A549 (cell line): ENCODE results near the gene MAP3K9. TPM values are rescaled to one million over a fixed set of nuclear protein-coding genes. Genes with fewer than 3 reads are reported as not detected.

Source experiments
- ATAC-seq, 2 experiments: fragments of 200-7000 bp in 1 of 2; fragments of >200 bp in 1 of 2; cut with Nextera tagmentation in 1 of 2; cut with Tn5 transposase in 1 of 2; 3 replicates each; pipeline versions ENCODE4 v1.8.0 to v1.9.1; 2018 to 2020; ENCODE audit warnings: mild to moderate bottlenecking in 1 of 2, moderate library complexity in 1 of 2
- CTCF ChIA-PET: fragments of 300-600 bp; sonication (Branson Sonifier 250); formaldehyde crosslinking; extraction: SDS; loops from one replicate; lab custom pipeline; 2021; ENCODE audit warnings: antibody characterized with exemption, inconsistent platforms; lab: Yijun Ruan, JAX
- POLR2A ChIA-PET: fragments of 350-600 bp; formaldehyde crosslinking; extraction: SDS; loops from one replicate; lab custom pipeline; 2021; ENCODE audit warnings: antibody characterized with exemption, inconsistent platforms; lab: Yijun Ruan, JAX
- DNase-seq, 2 experiments: peaks; one replicate each; pipeline versions ENCODE4 v3.0.0 to v3.0.0-alpha.2; 2011 to 2016; ENCODE audit warnings: low read depth in 1 of 2, low spot score in 1 of 2
- FAIRE-seq: peaks from 2 replicates; lab custom pipeline; 2011; peaks lifted over from hg19 to GRCh38; lab: Jason Lieb, UNC
- H3K27ac ChIP-seq, 2 experiments: fragments of >200 bp; sonication (Bioruptor Twin); formaldehyde crosslinking; 3 replicates each; pipeline ENCODE4 v1.5.1; 2016 to 2017
- H3K4me1 ChIP-seq: fragments of >200 bp; sonication (Bioruptor Twin); formaldehyde crosslinking; 3 replicates; pipeline ENCODE4 v1.6.1; 2016
- H3K4me2 ChIP-seq: fragments of >200 bp; sonication (Bioruptor Twin); formaldehyde crosslinking; 3 replicates; pipeline ENCODE4 v1.6.1; 2016
- H3K4me3 ChIP-seq: fragments of >200 bp; sonication (Bioruptor Twin); formaldehyde crosslinking; 3 replicates; pipeline ENCODE4 v1.5.1; 2016
- H3K9me3 ChIP-seq: fragments of >200 bp; sonication (Bioruptor Twin); formaldehyde crosslinking; 3 replicates; pipeline ENCODE4 v1.6.1; 2016
- CBX8 ChIP-seq: fragments of 200-600 bp; sonication (generic); IDR thresholded peaks from 2 replicates; pipeline ENCODE4 v1.6.1; 2016
- CEBPB ChIP-seq, 2 experiments: fragments of >200 bp in 1 of 2; sonication (Bioruptor Twin) in 1 of 2; formaldehyde crosslinking in 1 of 2; IDR thresholded peaks; 2 replicates each; pipeline ENCODE4 v1.6.1; 2012 to 2016
- EHMT2 ChIP-seq: fragments of 200-600 bp; sonication (generic); IDR thresholded peaks from 2 replicates; pipeline ENCODE4 v1.6.1; 2016; ENCODE audit warnings: antibody characterized with exemption, low read depth, mild to moderate bottlenecking, moderate library complexity
- ELK1 ChIP-seq: fragments of 150-350 bp; IDR thresholded peaks from 2 replicates; pipeline ENCODE4 v1.6.1; 2014; ENCODE audit warnings: low read depth, mild to moderate bottlenecking, low read length
- ESRRA ChIP-seq: fragments of 150-350 bp; IDR thresholded peaks from 2 replicates; pipeline ENCODE4 v1.6.1; 2014; ENCODE audit warnings: mild to moderate bottlenecking, low read length, borderline replicate concordance
- FOSB ChIP-seq: fragments of 250-450 bp; sonication (Bioruptor Pico); IDR thresholded peaks from 2 replicates; pipeline ENCODE4 v1.5.0; 2020; ENCODE audit warnings: mild to moderate bottlenecking, moderate library complexity
- FOXS1 ChIP-seq: fragments of 250-450 bp; sonication (Bioruptor Pico); IDR thresholded peaks from 2 replicates; pipeline ENCODE4 v1.5.0; 2020; ENCODE audit warnings: mild to moderate bottlenecking, moderate library complexity
- GATA3 ChIP-seq: IDR thresholded peaks from 2 replicates; pipeline ENCODE4 v1.6.1; 2012; ENCODE audit warnings: borderline replicate concordance
- HEYL ChIP-seq: fragments of 250-450 bp; sonication (Bioruptor Pico); IDR thresholded peaks from 2 replicates; pipeline ENCODE4 v1.8.0; 2021; ENCODE audit warnings: mild to moderate bottlenecking, moderate library complexity
- HOXA7 ChIP-seq: fragments of 250-450 bp; sonication (Bioruptor Pico); IDR thresholded peaks from 2 replicates; pipeline ENCODE4 v1.5.0; 2020; ENCODE audit warnings: mild to moderate bottlenecking, moderate library complexity
- HOXB13 ChIP-seq: fragments of 250-450 bp; sonication (Bioruptor Pico); IDR thresholded peaks from 2 replicates; pipeline ENCODE4 v1.5.0; 2020; ENCODE audit warnings: low read depth, mild to moderate bottlenecking, moderate library complexity
- JUN ChIP-seq, 2 experiments: fragments of >200 bp; sonication (Bioruptor Twin); formaldehyde crosslinking; IDR thresholded peaks; 2 replicates in 1 of 2; 3 replicates in 1 of 2; pipeline ENCODE4 v1.6.1; 2016 to 2017
- JUNB ChIP-seq: fragments of >200 bp; sonication (Bioruptor Twin); formaldehyde crosslinking; IDR thresholded peaks from 2 replicates; pipeline ENCODE4 v1.6.1; 2016
- KDM1A ChIP-seq: fragments of 200-600 bp; sonication (generic); IDR thresholded peaks from 2 replicates; pipeline ENCODE4 v1.6.1; 2016; ENCODE audit warnings: low read depth, mild to moderate bottlenecking
- MAX ChIP-seq: IDR thresholded peaks from 2 replicates; pipeline ENCODE4 v1.6.1; 2012
- NFE2L2 ChIP-seq: fragments of 150-350 bp; conservative IDR thresholded peaks from 2 replicates; pipeline ENCODE4 v1.6.1; 2014; ENCODE audit warnings: low read length
- PBX3 ChIP-seq: IDR thresholded peaks from 2 replicates; pipeline ENCODE4 v1.6.1; 2012
- POLR2A ChIP-seq: IDR thresholded peaks from 2 replicates; pipeline ENCODE4 v1.6.1; 2012; ENCODE audit warnings: mild to moderate bottlenecking, low read length
- RAD21 ChIP-seq, 2 experiments: fragments of >200 bp in 1 of 2; sonication (Bioruptor Twin) in 1 of 2; formaldehyde crosslinking in 1 of 2; IDR thresholded peaks in 1 of 2; conservative IDR thresholded peaks in 1 of 2; 2 replicates in 1 of 2; 3 replicates in 1 of 2; pipeline ENCODE4 v1.6.1; 2012 to 2018; ENCODE audit warnings: inconsistent platforms in 1 of 2
- RARB ChIP-seq: fragments of 250-450 bp; sonication (Bioruptor Pico); IDR thresholded peaks from 2 replicates; pipeline ENCODE4 v1.8.0; 2021; ENCODE audit warnings: mild to moderate bottlenecking, moderate library complexity
- RFX5 ChIP-seq: fragments of 450-650 bp; IDR thresholded peaks from 2 replicates; pipeline ENCODE4 v1.7.1; 2014; ENCODE audit warnings: antibody characterized with exemption, mild to moderate bottlenecking, moderate library complexity
- SREBF2 ChIP-seq: fragments of 450-650 bp; IDR thresholded peaks from 2 replicates; pipeline ENCODE4 v1.6.1; 2014; ENCODE audit warnings: mild to moderate bottlenecking, moderate library complexity
- USF2 ChIP-seq: fragments of 450-650 bp; IDR thresholded peaks from 2 replicates; pipeline ENCODE4 v1.6.1; 2014; ENCODE audit warnings: antibody characterized with exemption
- WGBS: methylation state at CpG from one replicate; pipeline ENCODE4 v1.1.6; 2017; ENCODE audit errors: missing lambda C conversion rate; 5-methylcytosine and 5-hydroxymethylcytosine counted together
- polyA plus RNA-seq, 4 experiments: library from polyadenylated mRNA; depleted of rRNA in 3 of 4; stranded (reverse); fragments of >200 nt; fragmentation: RNase III in 1 of 4; extraction: RNeasy Plus Mini Kit Qiagen cat#74134 plus additional on column Dnase treatment in 1 of 4; gene quantifications; 2 replicates in 3 of 4; 3 replicates in 1 of 4; pipeline ENCODE4 v1.2.3, GENCODE V29; 2011 to 2017

Gene MAP3K9
- polyA plus RNA-seq, 2 of the 4 experiments (the other 2 are of a cell fraction), result 5.3 to 8.5 TPM

GRCh38 chr14:70708717-70709570, 100.4 kb downstream of the MAP3K9 start:
- TF ChIP-seq RAD21 (conservative IDR thresholded peaks at IDR 0.05 in 1 of 2, IDR thresholded peaks at IDR 0.05 in 1 of 2) (no peak), SREBF2 (no peak), JUNB (no peak), KDM1A (no peak), EHMT2 (no peak), ELK1 (no peak), JUN (IDR thresholded peaks at IDR 0.05) (no peak), CEBPB (IDR thresholded peaks at IDR 0.05) (no peak), ESRRA (no peak), NFE2L2 (no peak), HOXA7 (CRISPR knock-in tag) (no peak), USF2 (no peak)
- TF ChIP-seq, all 56 proteins: peak for 0
- 79% methylated on average over 15 of the region's 15 CpGs for WGBS
- Histone ChIP-seq H3K4me3 (no peak overlapping the region), H3K4me1 (peaks cover 23% of the 10 kb centered on the region), H3K9me3 (no peaks in the 10 kb centered on the region), H3K4me2 (no peak overlapping the region), H3K27ac (no peak overlapping the region)
- no peak for ATAC-seq
- CTCF ChIA-PET, result interaction anchor here (0.9 to 2.0 kb wide), 7 partner anchors 10 to 109 kb away, joined by 3 to 16 read pairs (median 3); no protein-coding TSS in a partner anchor
- POLR2A ChIA-PET, result no interaction called here
- no peak for FAIRE-seq
- no peak for DNase-seq

GRCh38 chr14:70707138-70708038, 101.9 kb downstream of the MAP3K9 start:
- CTCF ChIA-PET, result interaction anchor here (1.3 to 2.0 kb wide), 6 partner anchors 8 to 111 kb away, joined by 3 to 16 read pairs (median 3); no protein-coding TSS in a partner anchor
- ATAC-seq (peak in 1 of 2 experiments; percentile 63; a peak in 4 of 6 replicates), FAIRE-seq (no peak)

More at GRCh38 chr14:70707138-70708038, 101.9 kb downstream of the MAP3K9 start:
- H3K9me3 ChIP-seq, result no peaks in the 10 kb centered on the region
- H3K4me2 ChIP-seq, result no peak overlapping the region
- peak in 1 of 2 experiments; percentile 32 for DNase-seq
- WGBS, result 61% methylated on average over 6 of the region's 6 CpGs
- TF ChIP-seq CEBPB (IDR thresholded peaks at IDR 0.05) (no peak), FOSB (no peak), KDM1A (no peak), POLR2A (no peak), MAX (no peak), RARB (no peak), EHMT2 (no peak), HOXB13 (CRISPR knock-in tag) (no peak), GATA3 (no peak), CBX8 (no peak), RFX5 (no peak), PBX3 (no peak), HEYL (CRISPR knock-in tag) (no peak), FOXS1 (CRISPR knock-in tag) (no peak)
- H3K27ac ChIP-seq, result peak overlapping the region in 1 of 2 experiments; percentile 30; a peak in 1 of 6 replicates
- POLR2A ChIA-PET, result no interaction called here
- H3K4me1 ChIP-seq, result peaks cover 18% of the 10 kb centered on the region
- no peak overlapping the region for H3K4me3 ChIP-seq
